Colonic mucosa (tissue), 4 donors: ENCODE data around the gene NAP1L1. TPM values are rescaled to one million over a fixed set of nuclear protein-coding genes. Genes with fewer than 3 reads are reported as not detected.

Experiments used
- DNase-seq: peaks from one replicate; pipeline ENCODE4 v3.0.0-alpha.2; 2020
- H3K27ac ChIP-seq: fragments of 200-600 bp; one replicate; pipeline ENCODE4 v1.8.0; 2021
- H3K27me3 ChIP-seq: fragments of 200-600 bp; one replicate; pipeline ENCODE4 v1.8.0; 2021
- H3K36me3 ChIP-seq: fragments of 200-600 bp; one replicate; pipeline ENCODE4 v1.8.0; 2021
- H3K4me1 ChIP-seq: fragments of 200-600 bp; one replicate; pipeline ENCODE4 v1.8.0; 2021; ENCODE audit warnings: mild to moderate bottlenecking
- H3K4me3 ChIP-seq: fragments of 200-600 bp; one replicate; pipeline ENCODE4 v1.8.0; 2021
- H3K9ac ChIP-seq, 2 donors: one replicate each; pipeline ENCODE4 v1.7.0; 2013; ENCODE audit warnings: control low read depth in 2 of 2, low read depth in 2 of 2, low read length in 2 of 2
- H3K9me3 ChIP-seq: fragments of 200-600 bp; one replicate; pipeline ENCODE4 v1.8.0; 2021
- intact Hi-C: fragments of 100-400 bp; cut with DNase I; formaldehyde crosslinking; loops from one replicate; pipeline ENCODE4 v1.14.1; 2022
- total RNA-seq, 2 donors: library from RNA; stranded (reverse); fragmentation: NEBNext Ultra II Directional in 1 of 2; extraction: Animal tissue kit (Norgen Biotek cat#: 25700) in 1 of 2; gene quantifications; one replicate each; pipeline ENCODE4 v1.2.1, GENCODE V29; 2021
- TF ChIP-seq, protein P1 (sequence below): fragments of 200-600 bp; IDR thresholded peaks from one replicate; pipeline ENCODE4 v1.8.0; 2022; ENCODE audit warnings: antibody characterized with exemption, mild to moderate bottlenecking
- donor health status: healthy.
- donor health status: DM: no; HTN: no; CAD: no.
- donor health status: DM: no; HTN: no; CAD: no.

The NAP1L1 gene
- total RNA-seq, 2 donors from 2014 or later, result 163 to 171 TPM

DNA sequence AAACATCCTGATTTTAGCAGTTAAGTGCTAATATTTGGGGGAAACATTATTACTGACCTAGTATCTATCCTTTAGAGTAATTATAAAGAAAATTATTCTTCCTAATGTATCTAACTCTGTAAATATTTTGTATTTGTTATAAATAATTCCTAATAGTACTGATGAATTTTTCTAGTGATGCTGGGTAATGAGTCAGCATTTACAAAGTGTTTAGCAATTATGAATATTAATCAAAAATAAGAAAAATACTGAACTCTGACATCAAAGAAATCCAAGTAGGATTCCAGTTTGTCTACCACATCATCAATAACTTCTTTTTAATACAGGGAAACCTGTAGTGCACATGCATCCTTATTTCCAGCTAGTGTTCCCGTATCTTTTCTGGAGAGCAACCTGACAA lies 9.0 kb downstream of the NAP1L1 start:
- Histone ChIP-seq H3K27ac (no peak overlapping the region), H3K4me1 (no peaks in the 10 kb centered on the region), H3K9ac (no peak overlapping the region), H3K9me3 (no peaks in the 10 kb centered on the region), H3K4me3 (no peak overlapping the region), H3K36me3 (no peaks in the 10 kb centered on the region), H3K27me3 (no peaks in the 10 kb centered on the region)
- no peak for DNase-seq
- TF ChIP-seq, protein P1, sequence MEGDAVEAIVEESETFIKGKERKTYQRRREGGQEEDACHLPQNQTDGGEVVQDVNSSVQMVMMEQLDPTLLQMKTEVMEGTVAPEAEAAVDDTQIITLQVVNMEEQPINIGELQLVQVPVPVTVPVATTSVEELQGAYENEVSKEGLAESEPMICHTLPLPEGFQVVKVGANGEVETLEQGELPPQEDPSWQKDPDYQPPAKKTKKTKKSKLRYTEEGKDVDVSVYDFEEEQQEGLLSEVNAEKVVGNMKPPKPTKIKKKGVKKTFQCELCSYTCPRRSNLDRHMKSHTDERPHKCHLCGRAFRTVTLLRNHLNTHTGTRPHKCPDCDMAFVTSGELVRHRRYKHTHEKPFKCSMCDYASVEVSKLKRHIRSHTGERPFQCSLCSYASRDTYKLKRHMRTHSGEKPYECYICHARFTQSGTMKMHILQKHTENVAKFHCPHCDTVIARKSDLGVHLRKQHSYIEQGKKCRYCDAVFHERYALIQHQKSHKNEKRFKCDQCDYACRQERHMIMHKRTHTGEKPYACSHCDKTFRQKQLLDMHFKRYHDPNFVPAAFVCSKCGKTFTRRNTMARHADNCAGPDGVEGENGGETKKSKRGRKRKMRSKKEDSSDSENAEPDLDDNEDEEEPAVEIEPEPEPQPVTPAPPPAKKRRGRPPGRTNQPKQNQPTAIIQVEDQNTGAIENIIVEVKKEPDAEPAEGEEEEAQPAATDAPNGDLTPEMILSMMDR, result no peak
- intact Hi-C loops, result no loop called here

DNA sequence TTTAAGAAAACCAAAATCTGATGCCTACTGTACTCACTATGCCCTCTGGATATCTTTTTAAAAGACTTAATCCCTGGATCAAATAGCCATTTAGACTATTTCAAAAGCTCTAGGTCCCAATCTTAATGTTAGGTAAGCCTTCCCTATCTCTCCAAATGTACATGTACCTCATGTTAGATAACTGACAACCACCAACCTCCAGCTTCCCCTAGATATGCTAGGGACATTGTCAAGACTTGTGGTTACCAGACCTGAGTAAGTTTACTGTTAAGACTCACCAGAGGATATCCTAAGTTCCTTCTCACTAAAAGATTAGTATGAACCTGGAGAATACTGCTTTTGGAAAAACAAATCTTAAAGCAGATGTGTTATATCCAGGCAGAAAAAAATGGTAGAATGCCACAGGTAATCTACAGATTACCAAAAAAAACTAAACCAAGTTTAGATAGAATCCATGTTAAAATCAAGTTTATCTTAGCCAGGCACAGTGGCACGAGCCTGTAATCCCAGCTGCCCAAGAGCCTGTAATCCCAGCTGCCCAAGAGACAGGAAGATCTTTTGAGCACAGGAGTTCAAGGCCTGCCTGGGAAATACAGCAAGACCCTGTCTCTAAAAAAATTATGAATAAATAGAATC lies 9.7 kb downstream of the NAP1L1 start:
- intact Hi-C loops, result no loop called here
- Histone ChIP-seq H3K36me3 (no peaks in the 10 kb centered on the region), H3K27ac (no peak overlapping the region)

DNA sequence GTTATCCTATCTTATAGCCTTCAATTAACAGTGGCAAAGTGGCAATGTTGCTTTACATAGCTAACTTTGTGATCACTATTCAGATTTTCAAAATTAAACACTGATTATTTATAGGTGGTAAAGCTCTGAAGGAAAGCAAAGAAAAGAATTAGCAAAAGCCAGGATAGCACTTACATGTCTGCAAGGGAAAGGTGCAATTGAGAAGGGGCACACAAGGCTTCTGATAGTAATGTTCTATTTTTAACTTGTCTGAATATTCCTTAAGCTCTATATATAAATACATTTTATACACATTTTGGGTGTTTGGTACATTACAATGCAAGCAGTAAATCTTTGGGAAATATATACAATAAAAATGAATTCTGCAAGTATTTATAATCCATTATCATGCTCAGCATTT lies 10.9 kb downstream of the NAP1L1 start:
- H3K9me3 ChIP-seq, result no peaks in the 10 kb centered on the region
- no peak overlapping the region for H3K9ac ChIP-seq
- DNase-seq, result no peak
- no peaks in the 10 kb centered on the region for H3K36me3 ChIP-seq
- intact Hi-C loops, result no loop called here
- H3K27me3 ChIP-seq, result no peaks in the 10 kb centered on the region
- no peak overlapping the region for H3K4me3 ChIP-seq
- H3K27ac ChIP-seq, result no peak overlapping the region
- no peaks in the 10 kb centered on the region for H3K4me1 ChIP-seq
- TF ChIP-seq, protein P1, result no peak

More for the DNA sequence above, 9.7 kb downstream of the NAP1L1 start:
- TF ChIP-seq, protein P1, result no peak
- H3K9ac ChIP-seq, result no peak overlapping the region
- no peaks in the 10 kb centered on the region for H3K9me3 ChIP-seq
- H3K4me1 ChIP-seq, result no peaks in the 10 kb centered on the region
- no peak overlapping the region for H3K4me3 ChIP-seq
- H3K27me3 ChIP-seq, result no peaks in the 10 kb centered on the region
- no peak for DNase-seq

DNA sequence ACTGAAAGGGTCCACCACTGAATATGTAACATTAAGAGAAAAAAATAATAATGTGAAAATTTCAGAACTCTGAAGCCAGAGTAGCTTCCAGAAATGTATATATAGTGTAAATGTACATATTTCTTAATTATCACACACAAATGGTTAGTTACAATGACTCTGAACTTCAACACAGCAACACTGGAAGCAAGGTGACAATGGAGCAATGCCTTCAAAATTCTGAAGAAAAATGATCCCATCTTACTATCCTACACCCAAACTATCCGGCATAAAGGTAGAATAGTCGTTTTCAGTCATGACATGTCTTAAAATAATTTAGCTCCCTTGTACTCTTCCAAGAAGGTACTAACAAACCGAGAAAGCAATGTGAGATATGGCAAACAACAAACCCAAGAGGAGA lies 11.9 kb downstream of the NAP1L1 start:
- no peaks in the 10 kb centered on the region for H3K9me3 ChIP-seq
- no peak for DNase-seq
- no peaks in the 10 kb centered on the region for H3K36me3 ChIP-seq
- H3K4me3 ChIP-seq, result no peak overlapping the region
- no peaks in the 10 kb centered on the region for H3K4me1 ChIP-seq
- TF ChIP-seq, protein P1, result no peak
- H3K27ac ChIP-seq, result no peak overlapping the region
- intact Hi-C loops, result no loop called here
- H3K27me3 ChIP-seq, result no peaks in the 10 kb centered on the region
- H3K9ac ChIP-seq, result no peak overlapping the region

GRCh38 chr12:76069339-76069738 lies 15.1 kb downstream of the NAP1L1 start:
- intact Hi-C loops, result no loop called here
- no peak for DNase-seq
- H3K36me3 ChIP-seq, result no peaks in the 10 kb centered on the region
- no peak overlapping the region for H3K4me3 ChIP-seq
- TF ChIP-seq, protein P1, result no peak
- no peaks in the 10 kb centered on the region for H3K4me1 ChIP-seq
- H3K27ac ChIP-seq, result no peak overlapping the region
- peaks cover 9% of the 10 kb centered on the region for H3K9me3 ChIP-seq
- no peaks in the 10 kb centered on the region for H3K27me3 ChIP-seq
- no peak overlapping the region for H3K9ac ChIP-seq
